Stomach (tissue), 4 donors: ENCODE measurements around the gene P3H1.

ENCODE experiments used
- EP300 ChIP-seq: sonication (generic); formaldehyde crosslinking; IDR thresholded peaks from one replicate; pipeline ENCODE4 v1.6.1; 2017; ENCODE audit warnings: antibody characterized with exemption
- POLR2AphosphoS5 ChIP-seq, 3 donors: sonication (generic); formaldehyde crosslinking; IDR thresholded peaks; one replicate each; pipeline ENCODE4 v1.6.1; 2016; ENCODE audit warnings: antibody characterized with exemption in 3 of 3

DNA sequence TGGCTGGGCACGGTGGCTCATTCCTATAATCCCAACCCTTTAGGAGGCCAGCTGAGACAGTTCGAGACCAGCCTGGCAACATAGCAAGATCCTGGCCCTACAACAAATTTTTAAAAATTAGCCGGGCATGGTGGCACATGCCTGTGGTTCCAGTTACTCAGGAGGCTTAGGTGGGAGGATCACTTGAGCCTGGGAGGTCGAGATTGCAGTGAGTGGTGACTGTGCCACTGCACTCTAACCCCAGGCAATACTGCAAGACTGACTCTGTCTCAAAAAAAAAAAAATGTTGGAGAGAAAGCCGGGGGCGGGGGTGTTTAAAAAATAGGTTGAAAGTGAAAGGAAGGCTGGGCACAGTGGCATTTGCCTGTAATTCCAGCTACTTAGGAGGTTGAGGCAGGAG lies 43.3 kb downstream of the P3H1 start:
- TF ChIP-seq POLR2AphosphoS5 (IDR thresholded peaks at IDR 0.05), result no peak
- no peak for TF ChIP-seq EP300
